ENCODE measurements around the gene ANKZF1. TPM values are rescaled to one million over a fixed set of nuclear protein-coding genes. Genes with fewer than 3 reads are reported as not detected.

ANKZF1 gene
- total and polyA plus RNA-seq, 10 of the 15 experiments (the other 5 are each of a cell fraction or from before 2014, with no cell fraction given), result 3.1 to 104 (median 35.0) TPM

GRCh38 chr2:219272356-219272755 is 42.8 kb downstream of the ANKZF1 start:
- no peak for FAIRE-seq
- H3K4me3 ChIP-seq, result no peak overlapping the region

More at GRCh38 chr2:219272356-219272755, 42.8 kb downstream of the ANKZF1 start:
- WGBS (ENCODE audit: insufficient coverage, insufficient replicate concordance, low lambda C conversion rate, missing lambda C conversion rate), result 70% methylated on average over 4 of the region's 4 CpGs
- ATAC-seq (no peak), DNase-seq (ENCODE audit: low read depth, low spot score) (no peak)
- Histone ChIP-seq H3K27ac (ENCODE audit: control insufficient read depth, insufficient read depth) (no peak overlapping the region), H3K36me3 (ENCODE audit: control insufficient read depth in 2 of 2, insufficient read depth in 2 of 2, low read length in 1 of 2) (no peaks in the 10 kb centered on the region), H3K9me3 (replicated peaks; ENCODE audit: control insufficient read depth, insufficient read depth, low read length) (no peaks in the 10 kb centered on the region), H3K9ac (ENCODE audit: control insufficient read depth, insufficient read depth, low read length) (no peak overlapping the region), H4K20me1 (ENCODE audit: control insufficient read depth, insufficient read depth) (no peaks in the 10 kb centered on the region), H3K79me2 (ENCODE audit: control insufficient read depth, insufficient read depth, low read length) (no peaks in the 10 kb centered on the region), H2AFZ (ENCODE audit: control insufficient read depth, low read depth, low read length) (no peak overlapping the region), H3K4me1 (ENCODE audit: control insufficient read depth, insufficient read depth, low read length) (peaks cover under 1% of the 10 kb centered on the region; the same call in 1 of the 2 replicates), H3K4me2 (ENCODE audit: control insufficient read depth, insufficient read depth) (no peak overlapping the region), H3K27me3 (replicated peaks in 1 of 2; ENCODE audit: control insufficient read depth in 2 of 2, insufficient read depth in 2 of 2, low read length in 1 of 2) (no peaks in the 10 kb centered on the region)
- RAD21 ChIA-PET (ENCODE audit: unreplicated experiment), result no interaction called here
- intact Hi-C loops (cut with micrococcal nuclease; ENCODE audit: unreplicated experiment) (no loop called here), in situ Hi-C loops (cut with MboI) (no loop called here)
- CTCF ChIA-PET, result interaction anchor here (13.5 kb wide), 1 partner anchor 21 kb away, joined by 257 read pairs; no protein-coding TSS in a partner anchor
- no TSS peak for BruUV-seq (replicated peaks)
- SMC1A ChIA-PET (ENCODE audit: uncharacterized antibody, unreplicated experiment), result no interaction called here
- POLR2A ChIA-PET, result interaction anchor here (0.6 kb wide), 1 partner anchor 19 kb away, joined by 7 read pairs; the partner anchor contains the start of gene TUBA4A
- no peak for TF ChIP-seq RBBP5 (conservative IDR thresholded peaks at IDR 0.05)
- TF ChIP-seq ZNF622 (IDR thresholded peaks at IDR 0.05), result no peak
- no peak for TF ChIP-seq ESRRA (IDR thresholded peaks at IDR 0.05; ENCODE audit: low read length)
- no peak for TF ChIP-seq MTA2 (IDR thresholded peaks at IDR 0.05; ENCODE audit: low read depth)
- no peak for TF ChIP-seq RELA (IDR thresholded peaks at IDR 0.05; ENCODE audit: borderline replicate concordance, partially characterized antibody)
- TF ChIP-seq IKZF2 (IDR thresholded peaks at IDR 0.05), result no peak
- no peak for TF ChIP-seq ZNF687 (IDR thresholded peaks at IDR 0.05)
- TF ChIP-seq POU2F2 (IDR thresholded peaks at IDR 0.05; ENCODE audit: borderline replicate concordance, low read depth, low read length), result no peak
- TF ChIP-seq BCLAF1 (IDR thresholded peaks at IDR 0.05), result no peak
- TF ChIP-seq REST (IDR thresholded peaks at IDR 0.05; ENCODE audit: low read depth, low read length), result no peak
